D721Med (cell line): Measurements from ENCODE around the gene SLC8B1.

Experiments
- DNase-seq: peaks from one replicate; pipeline ENCODE4 v3.0.0; 2011; ENCODE audit warnings: low spot score; ENCODE audit not compliant: insufficient read length
- FAIRE-seq: peaks from 2 replicates; lab custom pipeline; 2011; peaks lifted over from hg19 to GRCh38; lab: Jason Lieb, UNC
- TF ChIP-seq, protein P1 (sequence below): IDR thresholded peaks from 2 replicates; pipeline ENCODE4 v1.5.1; 2012; ENCODE audit warnings: mild to moderate bottlenecking, control low read depth; ENCODE audit not compliant: insufficient read depth; ENCODE audit errors: missing control alignments

The SLC8B1 gene

GRCh38 chr12:113274848-113275247 is 60.1 kb downstream of the SLC8B1 start:
- no peak for DNase-seq
- TF ChIP-seq, protein P1, sequence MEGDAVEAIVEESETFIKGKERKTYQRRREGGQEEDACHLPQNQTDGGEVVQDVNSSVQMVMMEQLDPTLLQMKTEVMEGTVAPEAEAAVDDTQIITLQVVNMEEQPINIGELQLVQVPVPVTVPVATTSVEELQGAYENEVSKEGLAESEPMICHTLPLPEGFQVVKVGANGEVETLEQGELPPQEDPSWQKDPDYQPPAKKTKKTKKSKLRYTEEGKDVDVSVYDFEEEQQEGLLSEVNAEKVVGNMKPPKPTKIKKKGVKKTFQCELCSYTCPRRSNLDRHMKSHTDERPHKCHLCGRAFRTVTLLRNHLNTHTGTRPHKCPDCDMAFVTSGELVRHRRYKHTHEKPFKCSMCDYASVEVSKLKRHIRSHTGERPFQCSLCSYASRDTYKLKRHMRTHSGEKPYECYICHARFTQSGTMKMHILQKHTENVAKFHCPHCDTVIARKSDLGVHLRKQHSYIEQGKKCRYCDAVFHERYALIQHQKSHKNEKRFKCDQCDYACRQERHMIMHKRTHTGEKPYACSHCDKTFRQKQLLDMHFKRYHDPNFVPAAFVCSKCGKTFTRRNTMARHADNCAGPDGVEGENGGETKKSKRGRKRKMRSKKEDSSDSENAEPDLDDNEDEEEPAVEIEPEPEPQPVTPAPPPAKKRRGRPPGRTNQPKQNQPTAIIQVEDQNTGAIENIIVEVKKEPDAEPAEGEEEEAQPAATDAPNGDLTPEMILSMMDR: no peak
- FAIRE-seq: no peak

DNA sequence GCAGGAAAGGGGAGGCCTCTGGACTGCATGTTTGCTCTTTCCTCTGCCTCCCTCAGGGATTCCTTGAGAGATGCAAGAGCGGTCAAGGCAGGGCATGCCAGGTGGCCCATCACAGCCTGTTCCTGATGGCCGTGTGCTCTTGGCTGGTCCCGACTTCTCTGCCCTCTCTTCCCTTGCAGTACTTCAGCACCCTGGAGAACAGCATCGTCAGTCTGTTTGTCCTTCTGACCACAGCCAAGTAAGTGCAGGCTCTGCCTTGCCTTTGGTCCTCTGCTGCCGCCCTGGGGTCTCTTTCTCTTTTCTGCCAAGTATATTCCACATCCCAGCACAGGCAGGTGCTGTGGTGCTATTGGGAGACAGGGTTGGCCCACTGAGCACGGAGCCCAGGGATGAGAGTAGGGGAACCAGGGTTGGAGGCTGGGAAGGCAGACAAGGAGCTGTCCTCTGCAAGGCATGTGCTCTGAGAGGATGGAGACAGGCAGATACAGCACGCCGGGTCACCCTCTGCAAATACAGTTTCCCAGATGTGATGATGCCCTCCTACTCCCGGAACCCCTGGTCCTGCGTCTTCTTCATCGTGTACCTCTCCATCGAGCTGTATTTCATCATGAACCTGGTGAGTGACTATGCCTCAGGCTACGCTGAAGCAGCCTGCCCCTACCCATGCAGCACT is 61.7 kb downstream of the SLC8B1 start:
- no peak for DNase-seq

DNA sequence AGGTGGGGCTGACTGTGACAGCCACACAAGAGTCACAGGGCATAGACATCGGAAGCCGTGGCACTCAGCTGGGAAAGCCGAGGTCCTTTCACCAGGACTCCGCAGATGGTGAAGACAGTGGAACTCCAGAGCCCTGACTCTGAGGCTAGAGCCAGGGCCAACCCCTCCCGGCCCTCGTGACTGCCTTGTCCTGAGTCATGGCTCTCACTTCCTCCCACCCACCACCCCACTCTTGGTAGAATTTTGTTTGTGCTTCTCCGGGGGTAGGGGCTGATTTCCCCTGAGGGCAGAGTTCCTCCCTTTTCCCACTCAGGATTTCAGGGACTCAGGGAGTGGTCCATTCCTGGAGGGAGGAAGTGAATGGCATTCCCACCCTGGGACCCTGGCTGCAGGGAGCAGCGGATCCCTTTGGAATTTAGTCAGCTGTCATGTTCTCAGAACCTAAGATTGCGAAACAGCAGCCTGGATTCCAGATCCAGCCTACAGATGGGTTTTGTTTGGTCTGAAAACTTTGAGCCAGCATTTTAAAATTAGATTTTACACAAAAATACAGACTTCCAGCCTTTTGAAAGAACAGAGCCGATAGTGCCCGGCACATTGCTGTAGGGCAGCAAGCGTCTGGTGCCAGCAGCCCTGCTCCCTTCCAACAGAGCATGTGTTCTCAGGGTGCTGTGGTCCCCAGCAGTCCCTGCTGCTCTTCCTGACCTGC is 62.9 kb downstream of the SLC8B1 start:
- TF ChIP-seq, protein P1: no peak
- DNase-seq: no peak
- no peak for FAIRE-seq

More for the DNA sequence above, 61.7 kb downstream of the SLC8B1 start:
- TF ChIP-seq, protein P1: no peak
- no peak for FAIRE-seq

- DNase-seq: no peak
- no peak for FAIRE-seq
- TF ChIP-seq, protein P1: no peak
Measured at GRCh38 chr12:113271466-113271852, 63.5 kb downstream of the SLC8B1 start.

DNA sequence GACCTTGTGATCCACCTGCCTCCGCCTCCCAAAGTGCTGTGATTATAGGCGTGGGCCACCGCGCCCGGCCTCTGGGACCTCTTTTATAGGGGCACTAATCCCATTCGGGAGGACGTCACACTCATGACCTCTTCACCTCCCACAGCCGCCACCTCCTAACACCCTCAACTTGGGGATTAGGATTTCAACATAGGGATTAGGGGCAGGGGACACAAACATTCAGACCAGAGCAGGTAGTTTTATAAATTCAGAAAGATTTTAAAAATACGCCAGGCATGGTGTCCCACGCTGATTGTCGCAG is 64.2 kb downstream of the SLC8B1 start:
- FAIRE-seq: no peak
- DNase-seq: no peak
- TF ChIP-seq, protein P1: no peak

- TF ChIP-seq, protein P1: no peak
- no peak for FAIRE-seq
- no peak for DNase-seq
Measured at GRCh38 chr12:113269257-113269943, 65.5 kb downstream of the SLC8B1 start.
